DMS153 (cell line): ENCODE measurements around the gene ISLR.

Experiments
- DNase-seq: peaks from one replicate; lab custom pipeline; 2025; lab: John Stamatoyannopoulos, UW

ISLR gene

DNA sequence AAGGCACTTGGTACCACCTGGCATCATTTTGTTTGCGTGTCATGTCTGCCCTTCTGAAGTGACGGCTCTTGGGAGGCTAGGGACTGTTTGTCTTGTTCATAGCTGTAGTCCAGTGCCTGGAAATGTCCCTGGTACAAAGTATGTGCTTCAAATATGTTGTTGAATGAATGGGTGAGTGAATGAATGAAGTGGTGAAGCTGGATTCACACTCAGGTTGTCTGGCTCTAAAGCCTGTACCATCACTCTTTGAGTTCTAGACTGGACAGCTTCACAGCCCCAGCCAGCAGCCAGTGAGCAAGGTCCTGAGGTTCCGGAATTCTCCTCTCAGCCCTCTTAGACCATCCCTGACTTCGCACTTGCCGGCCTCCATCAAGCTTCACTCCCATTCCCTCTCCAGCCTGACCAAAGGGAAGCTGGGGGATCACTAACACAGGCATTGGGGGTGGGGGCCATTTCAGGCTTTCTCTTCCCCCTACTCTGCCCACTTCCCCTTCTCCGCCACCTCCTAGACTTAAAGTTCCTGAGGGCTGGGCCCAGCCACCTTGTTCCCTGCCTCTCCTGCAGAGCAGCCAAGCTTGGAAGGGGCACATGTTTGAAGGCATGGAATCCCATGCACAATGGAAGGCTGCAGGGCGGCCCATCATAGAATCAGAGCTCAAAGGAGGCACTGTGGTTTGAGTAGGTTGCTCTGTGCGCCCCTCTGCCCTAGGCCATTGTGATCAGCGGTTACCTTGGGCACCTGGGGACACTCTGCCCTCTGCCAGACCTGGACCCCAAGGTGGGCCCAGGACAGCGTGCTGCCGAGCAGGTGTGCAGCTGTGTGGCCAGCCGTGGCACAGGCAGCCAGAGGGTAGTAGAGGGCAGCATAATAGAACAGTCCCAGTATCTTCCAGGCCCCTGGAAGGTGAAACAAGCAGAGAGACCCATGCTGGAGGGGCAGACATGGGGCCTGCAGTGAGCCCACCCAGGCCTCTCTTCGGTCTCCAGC lies 21.4 kb downstream of the ISLR start:
- DNase-seq, result no peak

DNA sequence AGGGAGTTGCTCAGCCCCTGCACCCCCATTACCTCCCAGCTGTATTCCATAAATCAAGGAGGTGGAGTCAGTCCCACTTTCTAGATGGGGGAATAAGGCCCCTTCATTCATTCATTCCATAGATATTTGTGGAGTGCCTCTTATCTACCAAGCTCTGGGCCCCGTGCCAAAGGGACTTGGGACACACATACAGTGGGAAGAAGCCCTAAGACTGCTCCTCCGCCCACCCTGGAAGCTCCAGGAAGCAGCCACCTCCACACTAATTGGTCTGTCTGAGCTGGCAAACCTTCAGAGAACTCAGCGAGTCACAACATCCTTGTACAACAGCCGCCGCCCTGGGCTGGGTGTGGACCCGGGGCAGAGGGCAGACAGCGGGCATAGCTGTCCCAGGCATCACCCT lies 22.7 kb downstream of the ISLR start:
- no peak for DNase-seq

DNA sequence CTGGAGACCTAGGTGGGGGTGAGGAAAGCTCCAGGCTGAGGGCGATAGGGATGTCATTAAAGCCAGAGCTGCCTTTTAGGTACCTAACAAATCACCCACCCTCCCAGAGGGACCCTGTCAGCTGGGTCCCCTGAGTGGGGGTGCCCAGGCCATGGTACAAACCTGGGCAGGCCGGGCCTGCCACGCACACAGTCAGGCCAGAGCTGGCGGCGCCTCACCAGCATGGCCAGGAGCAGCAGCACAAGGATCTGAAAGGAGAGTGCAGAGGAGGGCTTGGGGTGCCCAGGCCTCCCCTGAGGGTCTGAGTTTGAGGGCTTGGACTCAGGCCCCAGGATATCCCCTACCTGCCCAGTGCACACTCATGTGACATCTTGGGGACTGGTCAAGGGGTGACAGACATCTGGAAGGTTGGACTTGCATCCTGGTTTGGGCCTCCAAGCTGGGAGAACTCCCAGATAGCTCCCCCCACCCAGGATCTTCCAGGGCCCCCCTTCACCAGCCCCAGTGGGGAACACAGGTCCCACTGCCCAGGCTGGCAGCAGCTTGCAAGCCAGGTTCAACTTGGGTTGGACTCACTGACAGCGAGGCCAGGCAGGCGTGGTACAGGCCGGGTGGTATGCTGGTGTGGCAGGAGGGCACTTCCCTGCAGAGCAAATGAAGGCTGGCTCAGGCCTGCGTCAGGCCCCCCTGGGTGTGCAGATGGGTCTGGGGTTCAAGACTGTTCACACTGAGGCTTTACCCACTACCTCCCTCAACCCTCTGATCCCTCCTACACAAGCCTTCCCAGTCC lies 23.9 kb downstream of the ISLR start:
- DNase-seq, result no peak

DNA sequence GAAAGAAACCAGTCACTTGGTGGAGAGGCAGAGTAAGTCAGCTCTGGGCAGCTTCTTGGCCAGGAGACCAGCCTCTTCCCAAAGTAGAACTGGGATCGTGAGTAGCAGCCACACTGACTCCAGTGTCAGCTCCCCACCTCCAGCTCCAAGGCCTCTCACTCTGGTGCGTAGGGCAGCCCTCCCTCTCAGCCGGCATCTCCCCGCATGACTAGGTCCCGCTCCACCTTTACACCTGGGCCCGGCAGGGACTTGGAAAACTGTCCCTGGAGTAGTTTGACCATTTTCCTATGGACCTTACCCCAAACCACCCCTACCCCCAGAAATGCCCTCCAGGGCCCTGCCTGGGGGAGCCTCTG lies 25.8 kb downstream of the ISLR start:
- DNase-seq, result no peak

DNA sequence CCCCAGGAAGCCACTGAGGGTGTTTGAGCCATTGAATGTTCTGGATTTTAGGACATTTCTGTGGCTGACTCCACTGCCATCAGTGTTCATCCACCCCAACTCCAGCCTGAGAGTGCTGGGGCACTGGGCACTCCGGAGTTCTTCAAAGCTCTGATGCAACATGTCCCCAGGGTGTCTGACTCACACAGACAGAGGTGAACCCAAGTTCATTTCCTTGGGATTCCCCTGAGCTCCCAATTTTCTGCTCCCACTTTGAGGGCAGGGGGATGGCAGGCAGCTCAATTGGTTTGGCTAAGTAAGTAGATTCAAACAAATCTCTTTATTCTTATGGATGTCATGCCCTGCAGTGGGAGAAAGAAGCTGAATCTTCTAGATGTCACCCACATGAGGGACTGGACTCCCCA lies 26.9 kb downstream of the ISLR start:
- DNase-seq, result no peak

DNA sequence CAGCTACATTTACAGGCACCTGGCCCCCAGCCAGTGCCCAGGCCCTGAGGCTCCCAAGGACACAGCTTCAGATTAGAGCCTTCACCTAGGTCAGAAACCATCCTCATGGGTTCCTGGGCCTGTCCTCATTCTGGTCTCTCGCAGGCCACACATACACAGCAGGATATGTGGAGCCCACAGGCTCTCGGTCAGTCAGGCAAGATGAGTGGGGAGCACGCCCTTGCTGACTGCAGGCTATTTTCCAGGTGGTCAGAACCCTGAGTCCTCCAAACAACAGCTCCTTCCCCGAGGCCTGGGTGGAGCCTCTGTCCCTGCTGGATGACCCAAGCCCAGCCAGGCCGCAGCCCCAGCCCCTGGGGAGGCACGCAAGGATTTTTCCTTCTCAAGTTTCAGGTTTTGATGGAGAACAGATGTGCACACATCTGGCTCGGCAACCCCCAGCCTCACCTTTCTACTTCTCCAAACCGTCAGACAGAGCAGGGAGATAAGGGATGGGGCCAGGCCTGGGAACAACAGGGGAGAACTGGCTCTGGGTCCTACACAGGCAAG lies 27.4 kb downstream of the ISLR start:
- DNase-seq, result no peak

DNA sequence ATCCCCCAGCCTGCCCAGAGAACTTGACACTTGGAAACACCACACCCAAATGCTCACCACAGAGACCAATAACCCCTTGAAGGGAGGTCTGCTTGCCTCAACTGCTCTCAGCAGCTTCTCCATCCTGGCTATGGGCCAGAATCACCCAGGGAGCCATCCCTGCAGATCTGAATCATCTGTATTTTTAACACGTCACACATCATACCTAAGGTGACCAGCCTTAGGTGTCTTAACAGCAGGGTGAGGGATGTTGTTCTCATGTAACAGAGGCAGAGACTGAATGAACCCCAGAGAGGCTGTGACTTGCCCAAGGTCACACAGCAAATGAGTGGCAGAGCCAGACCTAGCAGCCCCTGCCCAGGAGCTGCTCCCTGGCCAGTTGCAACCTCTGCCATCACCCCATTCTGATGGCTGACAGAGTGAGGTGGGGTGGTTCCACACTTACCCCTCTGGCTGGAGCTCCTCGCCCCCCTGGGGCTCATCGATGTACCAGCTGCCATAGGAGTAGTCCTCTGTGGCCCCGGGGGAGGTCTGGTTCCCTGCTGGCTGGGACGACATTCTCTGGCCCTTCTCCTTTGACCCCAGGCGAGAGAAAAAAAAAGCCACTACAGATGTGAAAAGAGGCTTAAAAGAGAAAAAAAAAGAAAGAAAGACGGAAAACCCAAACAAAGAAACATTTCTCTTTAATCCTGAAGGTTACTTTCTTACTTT lies 28.4 kb downstream of the ISLR start:
- DNase-seq, result no peak

DNA sequence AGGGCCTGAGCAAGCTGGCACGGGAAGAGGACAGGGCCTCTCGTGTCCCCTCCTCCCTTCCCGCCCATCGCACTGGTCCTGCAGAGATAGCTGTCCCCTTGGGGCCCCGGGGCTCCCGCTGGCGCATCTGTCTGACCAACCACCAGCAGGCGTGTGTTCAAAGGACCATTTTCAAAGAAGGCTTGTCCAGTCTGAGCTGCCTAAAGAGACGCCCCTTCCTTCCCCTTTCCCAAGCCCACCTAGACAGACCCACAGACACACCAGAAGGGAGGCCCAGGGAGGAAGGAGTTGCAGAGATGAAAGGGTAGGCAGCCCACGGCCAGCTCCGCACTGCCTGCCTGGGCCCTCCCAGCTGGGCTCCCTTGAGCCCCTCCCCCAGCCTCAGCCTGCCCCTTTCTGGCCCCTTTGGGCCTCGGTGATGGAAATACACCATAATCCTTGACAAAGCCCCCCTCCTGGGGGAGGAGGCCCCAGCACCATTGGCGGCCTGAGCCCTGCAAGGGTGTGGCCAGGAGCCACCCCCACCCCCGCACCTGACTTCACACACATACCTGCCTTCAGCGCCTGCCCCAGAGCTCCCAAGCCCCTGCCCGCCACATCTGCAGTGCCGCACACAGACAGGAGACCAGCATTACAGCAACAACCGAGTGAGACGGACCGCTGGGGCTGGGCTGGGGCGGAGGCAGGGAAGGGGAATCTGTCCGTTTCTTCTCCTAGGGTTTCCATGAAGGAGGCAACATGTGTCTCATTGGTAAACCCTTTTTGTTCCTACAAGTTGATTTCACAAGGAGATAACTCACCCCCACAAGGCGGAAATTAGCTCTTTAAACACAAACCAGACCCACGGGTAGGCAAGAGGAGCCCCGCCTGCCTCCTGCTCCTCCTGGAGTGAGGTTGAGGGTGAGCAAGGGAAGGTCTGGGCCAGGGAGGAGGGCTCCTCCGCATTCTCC lies 29.2 kb downstream of the ISLR start, which contains the start of gene STRA6:
STRA6 (minus strand) TSS at position 336 of the 950 bp plus-strand sequence. CDS start 520 bp downstream, outside the sequence.
- peak; percentile 66 for DNase-seq

DNA sequence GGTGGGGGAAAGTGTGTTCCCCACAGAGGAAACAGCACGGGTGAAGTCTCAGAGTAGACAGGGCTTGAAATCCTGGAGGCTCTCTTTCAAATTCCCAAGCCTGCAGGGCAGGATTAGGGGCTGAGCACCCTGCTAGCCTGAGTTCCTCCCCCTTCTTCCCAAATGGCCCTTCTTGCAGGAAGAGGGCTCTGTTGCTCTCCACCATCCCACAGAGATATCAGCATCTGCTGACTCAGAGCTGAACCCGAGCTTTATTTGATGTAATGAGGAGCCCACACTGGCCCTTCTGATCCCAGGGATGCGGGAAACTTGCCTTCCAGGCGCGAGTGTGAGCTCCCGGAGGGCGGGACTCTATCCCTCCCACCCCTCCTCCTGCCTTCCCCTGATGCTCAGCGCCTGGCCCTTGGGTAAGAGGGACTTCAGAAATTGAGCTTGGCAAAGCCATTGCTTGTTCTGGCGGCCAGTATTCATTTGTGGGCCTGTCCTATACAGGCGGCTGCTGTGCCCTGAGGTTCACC lies 30.5 kb downstream of the ISLR start:
- DNase-seq, result no peak

DNA sequence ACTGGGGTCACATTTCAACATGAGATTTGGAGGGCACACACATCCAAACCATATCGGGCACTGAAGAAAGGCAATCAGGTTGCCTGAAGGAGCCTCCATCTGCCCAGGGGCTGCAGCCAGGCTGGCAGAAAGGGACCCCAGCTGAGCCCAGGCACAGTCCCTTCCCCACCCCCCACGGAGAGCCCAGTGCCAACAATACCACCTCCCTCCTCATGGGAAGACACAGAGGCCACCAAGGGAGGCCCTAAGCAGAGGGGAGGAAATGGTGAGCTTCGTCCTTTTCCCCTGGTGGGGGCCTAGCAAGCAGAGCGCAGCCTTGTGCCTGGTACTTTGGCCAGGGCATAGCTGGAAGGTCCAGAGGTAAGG lies 32.1 kb downstream of the ISLR start:
- no peak for DNase-seq

DNA sequence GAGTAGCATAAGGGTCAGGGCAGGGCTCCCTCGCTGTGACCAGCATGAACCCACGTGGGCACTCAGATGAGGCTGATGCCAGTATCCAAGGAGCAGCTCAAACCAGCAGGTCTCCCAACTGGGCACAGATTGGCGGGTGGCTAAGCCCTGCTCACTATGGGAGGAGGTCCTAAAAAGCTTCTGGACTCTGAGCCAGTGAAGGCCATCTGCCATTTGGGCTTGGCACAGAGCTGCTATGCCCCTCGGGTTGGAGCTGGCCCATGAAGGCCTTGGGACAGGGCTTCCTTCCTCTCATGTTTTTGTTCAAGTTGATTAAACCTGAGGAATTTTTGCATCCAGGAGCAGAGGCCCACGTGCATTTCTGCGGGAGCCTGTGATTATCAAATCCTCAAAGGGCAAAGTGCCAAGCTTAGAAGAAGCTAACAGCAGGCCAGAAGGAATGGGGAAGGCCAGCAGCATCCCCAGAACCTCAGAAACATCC lies 33.3 kb downstream of the ISLR start:
- no peak for DNase-seq

DNA sequence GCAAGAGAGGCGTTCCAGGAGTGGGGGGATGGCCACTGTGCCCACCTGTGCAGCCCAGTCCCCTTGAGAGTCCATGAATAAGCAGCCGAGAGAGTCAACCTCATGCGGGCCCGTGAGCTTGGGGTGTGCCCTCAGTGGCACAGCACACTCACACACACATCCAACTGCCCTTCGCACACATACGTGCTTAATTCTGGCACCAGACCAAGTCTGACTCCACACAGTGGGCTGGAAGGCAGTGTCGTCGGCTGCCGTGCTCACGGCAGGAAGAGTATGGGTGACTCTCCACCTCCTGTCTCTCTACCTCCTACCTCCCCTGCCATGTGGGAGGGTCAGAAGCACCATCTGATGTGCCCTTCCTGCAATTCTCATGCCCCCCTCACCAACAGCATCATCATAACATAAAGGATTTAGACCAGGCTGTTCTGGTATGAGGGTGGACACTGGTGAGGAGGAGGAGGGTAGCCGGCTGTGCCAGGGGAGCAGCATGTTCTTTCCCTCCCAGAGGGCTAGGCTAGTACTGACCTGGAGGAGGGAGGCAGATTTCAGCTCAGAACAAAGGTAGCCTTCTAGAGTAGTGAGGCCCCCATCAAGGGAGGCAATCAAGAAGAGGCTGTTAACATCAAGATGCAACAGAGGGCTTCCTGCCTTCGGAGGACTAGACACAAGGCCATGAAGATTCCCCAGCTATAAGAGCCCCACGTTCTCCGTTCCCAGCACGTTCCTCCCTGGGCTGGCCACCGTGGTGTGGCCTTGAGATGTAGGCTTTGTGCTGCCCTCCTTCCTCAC lies 34.3 kb downstream of the ISLR start:
- no peak for DNase-seq

DNA sequence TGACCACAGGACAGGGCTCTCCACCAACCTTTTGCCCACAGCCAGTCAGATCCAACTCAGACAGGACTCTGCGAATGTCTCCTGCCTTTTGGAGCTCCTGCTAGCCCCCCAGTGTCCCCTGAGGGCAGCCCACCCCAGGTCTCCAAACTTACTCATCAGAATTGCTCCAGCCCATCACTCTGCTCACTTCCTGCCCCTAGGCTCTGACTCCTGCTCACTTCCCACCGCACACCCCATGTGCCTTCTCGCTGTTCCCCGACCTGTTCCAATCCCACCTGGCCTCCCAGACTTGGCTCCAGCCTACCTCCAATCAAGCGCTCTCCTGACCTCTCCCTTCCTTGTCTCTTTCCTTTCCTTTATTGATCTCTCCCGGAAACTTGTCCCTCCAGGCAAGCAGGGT lies 35.0 kb downstream of the ISLR start:
- DNase-seq, result no peak

DNA sequence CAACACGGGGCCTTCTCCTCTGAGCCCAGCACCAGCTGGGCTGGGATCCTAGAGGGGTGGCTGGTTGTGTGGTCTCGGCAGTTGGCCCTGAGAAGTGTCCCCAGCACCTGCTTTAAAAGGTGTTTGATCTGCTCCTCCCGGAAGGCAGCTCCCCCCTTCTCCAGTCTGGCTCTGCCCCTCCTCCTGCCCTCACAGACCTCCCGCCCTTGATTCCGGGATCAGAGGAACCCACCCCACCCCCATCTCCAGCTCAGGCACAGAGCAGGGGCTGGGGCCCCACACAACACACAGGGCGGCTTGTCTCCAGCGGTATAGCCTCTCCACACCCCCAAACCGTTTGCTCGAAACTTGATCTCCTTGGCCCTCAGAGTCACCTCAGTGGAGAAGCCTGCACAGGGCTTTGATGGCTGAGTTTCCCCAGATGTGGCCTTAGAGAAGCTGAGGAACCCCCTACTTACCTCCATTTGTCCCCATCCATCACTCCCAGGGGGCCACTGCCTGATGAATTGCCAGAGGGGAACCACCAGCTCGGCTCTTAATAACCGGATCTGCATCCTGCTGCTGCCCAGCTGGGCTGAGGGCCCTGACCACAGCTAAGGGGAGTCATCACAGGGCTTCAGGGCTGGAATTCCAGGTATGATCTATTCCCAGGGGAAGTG lies 35.5 kb downstream of the ISLR start:
- DNase-seq, result no peak

DNA sequence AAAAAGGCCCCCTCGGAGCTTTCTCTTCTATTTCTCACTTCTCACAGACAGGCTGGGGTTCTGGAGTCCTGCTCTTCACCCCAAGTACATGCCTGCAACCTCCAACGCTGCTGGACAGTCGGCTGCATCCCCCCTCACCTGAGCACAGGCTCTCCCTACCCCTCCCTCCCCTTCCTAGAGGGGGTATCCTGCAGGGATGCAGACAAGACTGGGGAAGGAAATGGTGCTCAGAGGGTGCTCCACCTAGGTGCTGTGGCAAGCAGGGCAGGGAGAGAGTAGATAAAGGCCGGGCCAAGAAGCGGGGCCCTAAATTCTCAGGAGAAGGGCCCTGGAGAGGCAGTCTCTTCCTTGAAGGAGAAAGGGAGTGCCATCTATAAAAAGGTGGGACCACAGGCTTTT lies 36.0 kb downstream of the ISLR start:
- no peak for DNase-seq

DNA sequence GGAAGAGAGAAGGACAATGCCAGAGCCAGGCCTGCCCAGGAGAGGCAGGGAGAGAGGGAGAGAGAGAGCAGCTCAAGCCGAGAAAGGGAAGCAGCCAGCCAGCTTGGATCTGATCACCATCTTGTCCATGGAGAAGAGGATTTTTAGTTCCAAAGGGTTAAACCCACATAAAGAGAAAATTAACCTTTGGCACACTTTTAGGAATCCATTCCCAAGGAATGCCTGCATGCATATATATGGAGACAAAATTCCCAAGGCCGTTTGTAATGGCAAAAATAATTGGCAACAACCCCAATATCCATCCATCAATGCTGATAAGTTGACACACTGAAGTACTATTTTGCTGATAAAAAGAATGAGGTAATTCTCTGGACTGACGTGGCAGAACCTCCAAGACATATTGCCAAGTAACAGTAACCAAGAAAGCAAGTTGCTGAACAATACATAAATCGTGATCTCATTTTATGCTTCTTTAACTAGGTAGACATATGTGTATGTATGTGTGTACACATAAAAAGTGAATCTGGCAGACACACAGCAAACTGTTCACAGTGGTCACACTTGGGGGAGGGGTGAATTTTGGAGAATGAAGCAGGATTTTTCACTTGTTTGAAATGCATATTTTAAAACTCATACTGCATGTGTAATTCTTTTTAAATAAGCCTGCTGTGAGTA lies 36.6 kb downstream of the ISLR start:
- no peak for DNase-seq

DNA sequence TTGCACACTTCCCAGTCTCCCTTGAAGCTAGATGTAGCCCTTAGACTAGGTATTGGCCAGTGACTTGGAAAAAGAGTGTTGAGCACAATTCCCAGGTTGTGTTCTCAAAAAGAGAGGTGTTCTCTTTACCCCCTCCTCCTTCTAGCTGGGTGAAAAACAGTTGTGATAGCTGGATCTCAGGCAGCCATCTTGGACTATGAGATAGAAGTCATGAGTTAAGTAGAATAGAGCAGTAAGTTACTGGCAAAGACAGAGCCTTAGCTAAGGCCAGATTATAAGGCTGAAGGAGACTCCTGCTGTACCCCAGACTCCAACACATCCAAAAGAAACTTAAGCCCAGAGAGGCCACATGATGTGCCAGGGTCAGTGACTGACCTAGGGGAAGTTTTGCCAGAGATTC lies 37.2 kb downstream of the ISLR start:
- no peak for DNase-seq

DNA sequence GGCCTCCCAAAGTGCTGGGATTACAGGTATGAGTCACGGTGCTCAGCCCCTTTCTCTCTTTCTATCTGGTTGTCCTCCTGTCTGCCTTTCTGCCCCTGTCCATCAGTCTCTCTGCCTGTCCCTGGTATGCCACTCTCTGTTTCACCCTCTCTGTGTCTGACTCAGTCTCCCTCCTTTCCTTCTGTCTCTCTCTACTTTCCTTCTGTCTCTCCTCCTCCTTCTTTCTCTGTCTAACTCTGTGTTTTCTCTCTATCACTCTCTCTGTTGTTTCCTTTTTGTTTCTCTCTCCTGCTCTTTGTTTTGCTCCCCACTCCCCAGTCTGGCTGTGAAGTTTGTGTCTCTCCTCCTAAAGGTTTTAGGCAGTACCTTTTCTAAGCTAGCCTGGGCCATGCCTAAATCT lies 38.1 kb downstream of the ISLR start:
- no peak for DNase-seq

DNA sequence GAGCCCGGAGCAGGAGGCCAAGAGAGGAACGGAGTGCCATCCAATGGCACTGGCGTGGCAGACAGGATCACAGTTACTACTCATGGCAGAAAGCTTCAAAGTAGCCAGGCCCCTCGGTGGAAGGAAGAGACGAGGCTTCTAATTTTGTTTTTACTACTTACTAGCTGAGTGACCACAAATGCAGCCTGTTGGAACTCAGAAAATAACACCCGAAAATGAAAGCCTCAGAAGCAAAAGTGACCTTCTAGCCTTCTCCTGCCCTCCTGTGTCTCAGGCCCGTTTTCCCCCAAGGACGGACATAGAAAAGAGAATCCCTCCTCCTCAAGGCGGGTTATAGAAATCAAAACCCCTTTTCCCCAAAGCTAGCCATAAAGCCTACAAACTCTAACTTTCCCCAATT lies 39.0 kb downstream of the ISLR start:
- DNase-seq, result no peak
